Right lobe of liver (tissue), 4 donors: ENCODE measurements around the gene MIGA1.

ENCODE experiments used
- CTCF ChIP-seq, 4 donors: fragments of 200-600 bp in 3 of 4; fragments of 450-650 bp in 1 of 4; IDR thresholded peaks; one replicate each; pipeline versions ENCODE4 v1.5.1 to v1.8.0; 2016 to 2022; ENCODE audit warnings: antibody characterized with exemption in 4 of 4, mild to moderate bottlenecking in 2 of 4
- POLR2A ChIP-seq: fragments of 450-650 bp; IDR thresholded peaks from one replicate; pipeline ENCODE4 v1.6.1; 2017; ENCODE audit warnings: antibody characterized with exemption, mild to moderate bottlenecking
- donor health status: DM: no; HTN: no; CAD: no.
- donor health status: DM: no; HTN: no; CAD: no.
- donor health status: DM: no; HTN: yes; CAD: no.

GRCh38 chr1:77906624-77907023 is 127.2 kb downstream of the MIGA1 start:
- TF ChIP-seq POLR2A = no peak
- no peak for TF ChIP-seq CTCF (IDR thresholded peaks at IDR 0.05)
